Stimulated activated CD4-positive, alpha-beta T cell treated with anti-CD3 and anti-CD28 coated beads, Interleukin-4, amount 100 ng/mL, for 1 hour (primary cell): ENCODE results near the gene TBC1D5.
"Not testable (repeated sequence)": the region's sequence is repeated elsewhere in the genome, so short reads cannot be mapped to it uniquely, and the experiment has no call there.

ENCODE experiments used
- DNase-seq: peaks from one replicate; pipeline ENCODE4 v3.0.0-alpha.2; 2020

The TBC1D5 gene

GRCh38 chr3:17749281-17749680 is 6.8 kb upstream of the TBC1D5 start:
- no peak for DNase-seq

DNA sequence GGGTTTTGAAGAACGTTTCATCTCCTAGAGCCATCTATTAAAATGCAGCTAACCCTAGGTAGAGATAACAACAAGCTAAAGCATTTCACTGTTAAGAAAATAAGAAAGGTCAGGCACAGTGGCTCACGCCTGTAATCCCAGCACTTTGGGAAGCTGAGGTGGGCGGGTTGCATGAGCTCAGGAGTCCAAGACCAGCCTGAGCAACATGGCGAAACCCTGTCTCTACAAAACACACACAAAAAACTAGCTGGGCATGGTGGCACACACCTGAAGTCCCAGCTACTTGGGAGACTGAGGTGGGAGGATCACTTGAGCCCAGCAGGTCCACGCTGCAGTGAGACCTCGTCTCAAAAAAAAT is 5.4 kb upstream of the TBC1D5 start:
- no peak for DNase-seq

- no peak for DNase-seq
These were observed 4.9 kb upstream of the TBC1D5 start for GRCh38 chr3:17747174-17747889.

- no peak for DNase-seq
These were observed 3.5 kb upstream of the TBC1D5 start for GRCh38 chr3:17745894-17746293.

DNA sequence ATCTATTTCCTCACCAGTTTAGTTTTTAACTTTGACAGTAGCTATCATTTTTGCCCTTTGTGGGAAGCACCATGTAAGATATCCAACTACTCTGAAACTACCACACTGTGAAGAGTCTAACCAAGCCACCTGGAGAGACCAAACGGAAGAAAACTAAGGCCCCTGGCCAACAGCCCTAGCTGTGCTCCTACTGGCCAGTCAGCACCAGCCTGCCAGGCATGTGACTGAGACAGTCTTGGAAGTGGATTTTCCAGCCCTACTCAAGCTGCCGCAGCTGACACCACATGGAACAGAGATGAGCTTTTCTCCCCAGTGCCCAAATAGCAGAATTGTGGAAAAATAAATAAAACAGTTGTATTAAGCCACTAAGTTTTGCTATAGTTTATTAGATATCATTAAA is 2.9 kb upstream of the TBC1D5 start:
- DNase-seq = no peak

DNA sequence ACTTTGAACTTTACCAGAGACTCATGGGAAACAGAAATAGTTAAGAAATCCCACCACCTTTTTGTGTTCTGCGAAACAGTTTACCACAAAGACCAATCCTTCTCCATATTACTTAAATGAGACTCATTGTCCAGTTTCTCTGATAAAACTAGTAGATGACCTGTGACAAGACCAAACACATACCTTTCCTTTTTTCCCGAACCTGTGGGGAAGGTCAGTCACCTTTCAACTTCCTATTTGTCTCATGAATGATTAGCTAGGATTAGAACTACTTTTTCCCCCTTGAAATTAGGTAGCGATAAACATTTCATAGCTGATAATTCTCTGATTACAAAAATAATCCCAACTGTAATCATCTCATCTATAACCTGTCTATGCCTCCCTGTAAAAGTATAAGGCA is 2.3 kb upstream of the TBC1D5 start:
- DNase-seq = no peak

DNA sequence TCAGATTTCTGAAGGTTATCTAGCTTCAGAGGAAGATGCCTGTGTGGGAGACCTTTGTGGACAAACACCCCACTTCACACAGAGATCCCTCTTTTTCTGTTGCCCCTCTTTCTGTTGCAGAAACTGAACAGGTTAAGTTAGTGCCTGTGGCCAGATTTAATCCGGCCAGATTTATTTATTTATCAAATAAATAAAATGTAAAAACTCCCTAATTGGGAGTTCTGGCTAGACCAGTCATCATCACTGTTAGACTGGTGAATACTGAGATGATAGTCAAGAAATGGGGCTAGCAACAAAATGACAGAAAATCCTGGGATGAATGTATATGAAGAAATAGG is 1.2 kb upstream of the TBC1D5 start:
- DNase-seq = no peak

DNA sequence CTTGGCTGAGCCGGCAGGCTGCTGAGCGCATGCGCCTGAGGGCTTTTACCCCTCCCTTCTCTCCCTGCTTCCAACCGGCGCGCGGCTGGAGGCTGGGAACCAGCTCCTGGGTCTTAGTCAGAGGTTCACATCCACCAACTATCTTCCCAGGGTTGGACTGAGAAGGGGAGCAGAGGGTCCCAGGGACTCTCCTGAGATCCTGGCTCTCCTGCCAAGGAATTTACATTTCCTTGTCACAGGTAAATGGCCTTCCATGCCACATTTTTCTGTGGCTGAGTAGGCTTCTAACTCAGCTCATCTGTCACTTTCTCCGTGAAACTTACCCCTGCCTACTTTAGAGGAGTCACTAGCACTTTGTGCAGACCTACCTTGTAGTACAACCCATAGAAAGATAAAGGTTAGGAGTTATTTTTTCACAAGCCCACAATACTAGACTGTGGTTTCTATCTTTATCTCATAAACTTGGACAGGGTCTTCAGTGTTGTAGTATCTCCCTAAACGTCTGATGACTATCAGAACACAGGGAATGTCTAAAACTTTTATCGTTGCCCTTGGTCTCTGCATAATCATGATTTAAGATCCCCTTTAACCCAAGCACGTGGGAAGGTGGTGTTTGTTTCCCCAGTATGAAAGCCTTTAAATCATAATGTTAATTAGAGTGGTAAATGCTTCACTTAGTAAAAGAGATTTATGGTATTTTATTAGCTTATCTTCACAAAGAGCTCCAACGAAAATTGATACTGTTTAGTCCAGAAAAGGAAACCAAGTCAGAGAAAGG is 638 bp upstream of the TBC1D5 start:
- DNase-seq = no peak

- DNase-seq = no peak
These were observed 770 bp downstream of the TBC1D5 start for GRCh38 chr3:17741621-17742101.

DNA sequence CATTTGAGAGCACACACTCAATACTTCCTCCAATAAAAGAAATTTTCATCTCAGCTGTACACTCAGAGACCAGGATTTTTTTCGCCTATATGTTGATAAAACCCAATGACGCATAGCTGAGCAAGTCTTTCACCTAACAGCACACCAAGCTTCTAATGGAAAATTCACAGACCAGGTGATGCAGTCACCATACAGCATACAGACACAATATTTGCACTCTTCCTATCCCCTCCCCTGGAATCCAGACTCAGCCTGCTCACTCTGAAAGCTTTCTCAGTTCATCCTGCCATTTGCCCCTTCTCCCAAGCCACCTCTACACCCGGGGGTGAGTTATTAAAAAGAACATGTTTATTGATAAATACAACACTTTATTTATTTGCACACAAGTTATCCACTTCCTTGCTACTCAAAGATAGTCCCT is 1.7 kb downstream of the TBC1D5 start:
- DNase-seq = no peak

DNA sequence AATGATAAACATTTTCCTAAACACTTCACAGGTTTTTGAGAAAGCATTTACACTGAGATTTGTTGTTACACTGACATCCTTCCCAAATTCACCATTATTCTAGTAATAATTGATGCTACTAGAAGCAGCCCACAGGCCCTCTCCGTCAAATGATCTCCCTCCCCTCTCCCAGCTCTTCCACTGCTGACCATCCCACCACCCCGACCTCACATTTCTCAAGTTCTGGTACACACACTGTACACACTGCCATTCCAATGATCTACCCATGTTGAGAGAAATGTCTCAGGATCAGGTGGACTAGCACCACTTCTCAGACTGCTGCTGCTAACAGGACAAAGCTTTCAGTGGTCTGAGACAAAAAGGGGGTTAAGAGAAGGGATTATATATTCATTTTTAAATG is 3.5 kb downstream of the TBC1D5 start:
- DNase-seq = no peak

DNA sequence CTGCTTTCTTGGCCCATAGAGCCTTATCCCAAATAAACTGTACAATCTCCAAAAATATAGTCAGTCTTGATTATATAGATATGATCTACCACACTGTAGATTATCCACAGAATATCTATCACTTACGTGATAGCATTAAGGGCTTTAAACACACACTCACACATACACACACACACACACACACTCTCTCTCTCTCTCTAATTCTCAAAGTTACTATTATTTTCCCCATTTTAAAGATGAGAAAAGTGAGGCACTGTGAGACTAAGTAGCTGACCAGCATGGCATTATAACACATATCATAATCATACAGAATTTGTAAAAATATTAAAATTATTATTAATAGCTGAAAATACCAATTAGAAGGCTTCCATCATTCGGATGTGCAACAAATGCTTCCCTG is 4.2 kb downstream of the TBC1D5 start:
- DNase-seq = no peak

DNA sequence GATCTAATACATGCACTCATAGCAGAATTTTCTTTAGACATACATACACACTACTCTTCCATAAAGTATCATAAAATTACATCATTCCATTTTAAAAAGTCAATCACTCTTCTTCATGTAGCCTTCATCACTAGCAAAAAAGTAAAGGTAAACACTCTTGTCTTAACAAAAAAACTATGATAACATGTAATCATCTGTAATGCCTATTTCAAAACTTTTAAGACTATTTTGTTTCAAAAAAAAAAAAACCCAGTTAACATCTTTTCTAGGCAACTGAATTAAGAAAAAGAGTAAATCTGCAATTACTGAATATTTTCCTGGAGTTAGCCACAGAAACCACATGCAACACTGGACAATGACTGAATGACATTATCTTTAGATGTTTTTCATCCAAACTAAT is 4.8 kb downstream of the TBC1D5 start:
- no peak for DNase-seq

DNA sequence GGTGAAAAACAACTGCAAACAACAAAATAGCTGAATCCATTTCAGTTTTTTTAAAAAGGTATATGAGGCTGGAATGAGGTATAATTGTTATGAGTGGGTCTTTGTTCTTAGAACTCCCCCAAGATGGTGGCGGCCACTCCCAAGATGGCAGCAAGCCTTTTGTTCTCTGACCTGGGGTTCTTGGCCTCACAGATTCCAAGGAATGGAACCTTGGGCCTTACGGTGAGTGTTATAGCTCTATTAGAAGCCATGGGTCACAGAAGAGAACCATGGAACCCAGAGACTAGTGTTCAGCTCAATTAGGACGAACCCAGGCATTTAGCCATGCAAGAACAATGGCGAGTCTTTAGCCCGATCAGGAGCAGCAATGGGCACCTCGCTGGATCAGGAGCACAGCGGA is 7.1 kb downstream of the TBC1D5 start:
- not testable (repeated sequence) for DNase-seq

DNA sequence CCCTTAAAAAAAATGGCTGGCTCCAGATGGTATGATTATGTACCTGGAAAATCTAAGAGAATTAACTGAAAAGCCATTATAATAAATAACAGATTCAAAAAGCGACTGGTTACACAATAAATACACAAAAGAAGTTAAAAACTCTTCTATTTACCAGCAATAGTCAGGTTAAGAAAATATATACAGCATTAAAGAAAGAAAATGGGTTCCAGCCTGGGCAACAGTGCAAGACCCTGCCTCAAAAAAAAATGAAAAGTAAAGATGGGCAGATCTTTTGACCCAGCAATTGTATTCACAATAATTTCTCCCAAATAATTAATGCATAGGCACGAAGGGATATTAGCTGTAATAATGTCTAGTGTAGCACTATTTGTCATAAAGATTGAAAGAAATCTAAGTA is 8.7 kb downstream of the TBC1D5 start:
- DNase-seq = no peak

DNA sequence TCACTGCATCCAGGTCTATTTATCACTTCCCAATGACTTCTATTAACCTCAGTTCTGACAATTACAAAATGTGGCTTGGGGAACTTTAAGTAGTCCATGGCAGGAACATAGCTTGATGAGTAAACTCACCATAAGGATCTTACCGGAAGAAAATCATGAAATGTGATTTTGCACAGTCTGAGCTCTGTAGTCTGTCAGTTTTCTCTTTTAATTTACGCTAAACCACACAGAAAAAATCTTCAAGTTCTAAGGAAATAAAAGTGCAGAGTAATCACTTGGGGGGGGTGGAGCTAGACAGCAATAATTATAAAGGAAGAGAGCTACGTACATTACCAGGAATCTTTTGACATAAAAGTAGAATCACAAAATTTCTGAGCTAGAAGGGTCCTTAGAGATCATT is 9.2 kb downstream of the TBC1D5 start:
- DNase-seq = no peak

DNA sequence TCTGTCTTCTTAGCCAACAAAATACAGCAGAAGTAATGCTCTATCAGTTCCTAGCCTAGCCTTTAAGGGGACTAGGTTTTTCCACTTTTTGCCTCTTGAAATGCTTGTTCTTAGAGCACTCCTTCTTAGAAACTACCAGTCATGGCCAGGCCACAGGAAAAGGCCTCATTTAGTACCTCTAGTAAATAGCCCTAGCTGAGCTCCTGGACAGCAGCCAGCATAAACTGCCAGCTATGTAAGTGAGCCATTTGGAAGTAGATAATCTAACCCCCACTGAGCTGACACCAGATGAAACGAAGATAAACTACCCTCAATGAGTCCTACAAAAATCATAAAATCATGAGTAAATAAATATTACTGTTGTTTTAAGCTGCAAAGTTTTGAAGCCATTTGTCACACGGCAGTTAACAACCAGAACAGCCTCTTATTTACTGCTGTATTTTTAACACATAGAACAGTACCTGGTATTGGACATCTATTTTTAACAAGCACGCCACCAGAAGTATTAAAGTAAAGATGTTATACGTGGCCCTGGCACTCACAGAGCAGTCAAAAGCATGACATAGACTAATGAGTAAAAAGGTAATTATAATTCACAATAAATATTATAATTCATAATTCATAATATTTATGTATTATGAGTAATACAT is 12.0 kb downstream of the TBC1D5 start:
- no peak for DNase-seq

DNA sequence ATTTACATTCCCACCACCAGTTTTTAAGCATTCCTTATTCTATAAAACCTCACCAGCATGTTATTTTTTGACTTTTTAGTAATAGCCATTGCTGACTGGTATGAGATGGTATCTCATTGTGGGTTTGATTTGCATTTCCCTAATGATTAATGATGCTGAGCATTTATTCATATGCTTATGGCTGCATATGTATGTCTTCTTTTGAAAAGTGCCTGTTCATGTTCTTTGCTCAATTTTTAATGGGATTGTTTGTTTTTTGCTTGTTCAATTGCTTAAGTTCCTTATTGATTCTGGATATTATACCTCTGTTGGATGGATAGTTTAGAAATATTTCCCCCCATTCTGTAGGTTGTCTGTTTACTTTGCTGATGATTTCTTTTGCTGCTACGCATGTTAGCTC is 16.1 kb downstream of the TBC1D5 start:
- no peak for DNase-seq

GRCh38 chr3:17725844-17726243 is 16.6 kb downstream of the TBC1D5 start:
- DNase-seq = not testable (repeated sequence)

- DNase-seq = no peak
These were observed 17.5 kb downstream of the TBC1D5 start for GRCh38 chr3:17724948-17725347.

- no peak for DNase-seq
These were observed 18.3 kb downstream of the TBC1D5 start for GRCh38 chr3:17724122-17724521.

DNA sequence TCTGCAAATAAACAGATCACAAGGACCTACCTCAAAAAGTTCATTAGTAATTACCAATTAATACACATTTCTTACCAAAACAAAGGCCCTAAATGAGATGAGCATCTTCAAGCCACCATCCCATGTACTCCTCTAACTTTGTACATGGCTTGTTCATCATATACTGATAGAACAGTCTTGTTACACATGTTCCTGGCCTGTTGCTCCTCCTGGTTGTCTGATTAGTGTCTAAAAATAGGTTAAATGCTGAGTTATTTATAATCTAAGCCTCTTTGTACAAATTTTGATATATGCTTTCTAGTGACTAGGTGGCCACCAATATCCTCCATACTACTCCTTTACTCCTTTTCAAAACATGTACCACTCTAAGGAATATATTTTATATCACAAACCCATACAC is 25.0 kb downstream of the TBC1D5 start:
- DNase-seq = no peak

- no peak for DNase-seq
These were observed 28.0 kb downstream of the TBC1D5 start for GRCh38 chr3:17714473-17714872.

DNA sequence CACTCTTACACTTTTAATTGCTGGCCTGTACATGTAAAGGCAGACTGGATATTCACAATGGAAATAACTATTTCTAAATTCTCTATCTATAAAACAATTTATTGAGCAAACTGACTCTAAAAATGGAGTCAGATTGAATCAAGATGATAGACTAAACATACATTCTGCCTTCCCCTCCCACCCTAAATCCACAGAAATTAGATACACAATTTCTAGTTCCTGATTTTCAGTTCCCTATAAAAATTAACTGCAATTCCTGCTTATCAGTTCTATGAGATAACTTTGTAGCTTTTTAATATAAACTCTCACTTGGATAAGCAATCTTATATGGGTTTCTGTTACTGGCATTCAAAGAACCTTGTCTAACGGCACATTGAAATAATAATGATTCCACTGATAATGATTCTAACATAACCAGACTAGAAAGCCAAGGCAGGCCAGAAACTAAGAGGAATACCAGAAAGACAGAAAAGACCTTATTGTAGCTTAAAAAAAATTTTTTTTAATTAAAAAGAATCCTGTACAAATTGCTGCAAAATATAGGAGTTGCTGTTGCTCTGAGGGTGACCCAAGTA is 33.1 kb downstream of the TBC1D5 start:
- DNase-seq = no peak
